ENCODE measurements around the gene TTBK2. TPM values are rescaled to one million over a fixed set of nuclear protein-coding genes. Genes with fewer than 3 reads are reported as not detected.

The TTBK2 gene
- total and polyA plus RNA-seq, 2 donors (not counting 3 experiments of a cell fraction or from before 2014, with no cell fraction given), result 4.4 to 17.1 TPM

- Histone ChIP-seq H4K20me1 (replicated peaks; ENCODE audit: control insufficient read depth, extremely low read depth, insufficient read depth, low read length) (no peaks in the 10 kb centered on the region), H2AFZ (ENCODE audit: low read depth, low read length) (no peak overlapping the region), H3K4me1 (ENCODE audit: control insufficient read depth, extremely low read depth, insufficient read depth, low read length) (peaks cover 4% of the 10 kb centered on the region), H3K79me2 (ENCODE audit: control insufficient read depth, insufficient read depth, low read length) (no peaks in the 10 kb centered on the region), H3K27ac (ENCODE audit: insufficient read depth, low read depth, low read length) (no peak overlapping the region), H3K4me3 (replicated peaks in 1 of 3; ENCODE audit: insufficient read depth in 1 of 3, low read depth in 1 of 3, low read length in 3 of 3) (no peak overlapping the region), H3K9ac (replicated peaks; ENCODE audit: extremely low read depth, insufficient read depth, low read length) (no peak overlapping the region), H3K36me3 (ENCODE audit: control insufficient read depth in 2 of 2, extremely low read depth in 1 of 2, insufficient read depth in 2 of 2, low read length in 2 of 2) (peaks cover 20 to 22% of the 10 kb centered on the region in 2 experiments), H3K9me3 (replicated peaks; ENCODE audit: control insufficient read depth, insufficient read depth, low read length) (no peaks in the 10 kb centered on the region), H3K9me1 (replicated peaks; ENCODE audit: control insufficient read depth, extremely low read depth, insufficient read depth, low read length) (no peaks in the 10 kb centered on the region), H3K27me3 (ENCODE audit: control insufficient read depth in 2 of 2, insufficient read depth in 2 of 2, low read length in 2 of 2) (no peaks in the 10 kb centered on the region), H3K4me2 (ENCODE audit: insufficient read depth, low read length) (no peak overlapping the region)
- intact Hi-C loops (cut with micrococcal nuclease), result no loop called here
- no peak for FAIRE-seq
- BruUV-seq (replicated peaks), result no TSS peak
- dilution Hi-C loops (cut with MboI; ENCODE audit: extremely low pct_ligation_motif_present, low sequenced_read_pairs), result no loop called here
- CTCF ChIA-PET, result interaction anchor here (1.0 kb wide), 1 partner anchor 29 kb away, joined by 3 read pairs; no protein-coding TSS in a partner anchor
- POLR2A ChIA-PET, result no interaction called here
- no peak for DNase-seq (ENCODE audit: low read depth, low spot score)
- TF ChIP-seq MAX (IDR thresholded peaks at IDR 0.05; ENCODE audit: insufficient read depth, insufficient read length) (no peak), POLR2AphosphoS5 (IDR thresholded peaks at IDR 0.05; ENCODE audit: insufficient read depth, low read depth, low read length) (no peak), MYC (IDR thresholded peaks at IDR 0.05; ENCODE audit: low read depth, low read length) (no peak), CTCF (IDR thresholded peaks at IDR 0.05; ENCODE audit: extremely low read depth in 1 of 2, insufficient read depth in 1 of 2, low read depth in 1 of 2, low read length in 2 of 2) (no peak), POLR2A (IDR thresholded peaks at IDR 0.05; ENCODE audit: low read depth, low read length) (no peak), FOS (IDR thresholded peaks at IDR 0.05; ENCODE audit: borderline replicate concordance, insufficient read depth, low read length) (no peak), JUN (IDR thresholded peaks at IDR 0.05; ENCODE audit: borderline replicate concordance, insufficient read depth, insufficient read length, low read depth) (no peak), EZH2 (IDR thresholded peaks at IDR 0.05; ENCODE audit: borderline replicate concordance, low read depth, low read length, severe bottlenecking) (no peak), GATA2 (IDR thresholded peaks at IDR 0.05; ENCODE audit: insufficient read depth, insufficient read length, low read depth, low read length) (no peak)
Measured at GRCh38 chr15:42955518-42955917, 34.9 kb upstream of the TTBK2 start.
